Left ventricle myocardium inferior (tissue), 1 donor: ENCODE results near the gene CCDC47. TPM values are rescaled to one million over a fixed set of nuclear protein-coding genes. Genes with fewer than 3 reads are reported as not detected.
"Not testable (repeated sequence)": the region's sequence is repeated elsewhere in the genome, so short reads cannot be mapped to it uniquely, and the experiment has no call there.

Experiments
- DNase-seq: peaks from one replicate; pipeline ENCODE4 v3.0.0-alpha.2; 2020
- H3K27ac ChIP-seq: fragments of 200-600 bp; replicated peaks from 2 replicates; pipeline ENCODE4 v1.8.0; 2021
- H3K27me3 ChIP-seq: fragments of 200-600 bp; 2 replicates; pipeline ENCODE4 v1.8.0; 2021; ENCODE audit warnings: low read depth
- H3K36me3 ChIP-seq: fragments of 200-600 bp; 2 replicates; pipeline ENCODE4 v1.8.0; 2021
- H3K4me1 ChIP-seq: fragments of 200-600 bp; 2 replicates; pipeline ENCODE4 v1.8.0; 2021
- H3K4me3 ChIP-seq: fragments of 200-600 bp; 2 replicates; pipeline ENCODE4 v1.8.0; 2021; ENCODE audit warnings: mild to moderate bottlenecking, moderate library complexity
- H3K9me3 ChIP-seq: fragments of 200-600 bp; replicated peaks from 2 replicates; pipeline ENCODE4 v1.8.0; 2021
- intact Hi-C: fragments of 100-400 bp; cut with micrococcal nuclease; formaldehyde crosslinking; loops from one replicate; pipeline ENCODE4 v1.11.0; 2022
- total RNA-seq: library from RNA; stranded (reverse); fragmentation: NEBNext Ultra II Directional; extraction: Animal tissue kit (Norgen Biotek cat#: 25700); gene quantifications from one replicate; pipeline ENCODE4 v1.2.1, GENCODE V29; 2021
- TF ChIP-seq, protein P1 (sequence below): fragments of 200-600 bp; IDR thresholded peaks from 2 replicates; pipeline ENCODE4 v1.8.0; 2021; ENCODE audit warnings: antibody characterized with exemption, mild to moderate bottlenecking, borderline replicate concordance
- donor health status: DM: no; HTN: yes; CAD: no; lungs with severe emphysema.

CCDC47 gene
- total RNA-seq, 1 donor from 2014 or later, result 79.6 TPM

DNA sequence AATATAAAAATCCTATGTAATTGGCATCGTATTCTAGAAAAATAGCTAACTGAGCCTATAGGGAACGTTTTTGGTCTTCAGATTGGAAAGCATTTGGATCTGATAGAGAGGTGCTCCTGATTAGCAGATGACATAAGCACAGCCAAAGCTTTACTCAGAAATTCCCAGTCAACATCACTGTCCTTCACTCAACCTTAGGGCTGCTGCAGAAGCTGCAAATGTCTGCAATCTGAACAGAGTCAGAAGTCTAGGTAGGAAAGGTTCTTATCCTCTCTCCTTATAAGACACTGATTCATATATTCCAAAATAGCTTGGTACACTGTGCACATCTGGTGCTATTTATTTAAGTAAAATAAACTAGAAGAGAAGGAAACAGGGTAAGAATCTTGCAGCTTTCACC, 51.0 kb downstream of the CCDC47 start:
- peak overlapping the region; percentile 20 for H3K27ac ChIP-seq
- peaks cover 37% of the 10 kb centered on the region for H3K36me3 ChIP-seq
- no peaks in the 10 kb centered on the region for H3K27me3 ChIP-seq
- H3K4me3 ChIP-seq, result no peak overlapping the region
- DNase-seq, result no peak
- TF ChIP-seq, protein P1, sequence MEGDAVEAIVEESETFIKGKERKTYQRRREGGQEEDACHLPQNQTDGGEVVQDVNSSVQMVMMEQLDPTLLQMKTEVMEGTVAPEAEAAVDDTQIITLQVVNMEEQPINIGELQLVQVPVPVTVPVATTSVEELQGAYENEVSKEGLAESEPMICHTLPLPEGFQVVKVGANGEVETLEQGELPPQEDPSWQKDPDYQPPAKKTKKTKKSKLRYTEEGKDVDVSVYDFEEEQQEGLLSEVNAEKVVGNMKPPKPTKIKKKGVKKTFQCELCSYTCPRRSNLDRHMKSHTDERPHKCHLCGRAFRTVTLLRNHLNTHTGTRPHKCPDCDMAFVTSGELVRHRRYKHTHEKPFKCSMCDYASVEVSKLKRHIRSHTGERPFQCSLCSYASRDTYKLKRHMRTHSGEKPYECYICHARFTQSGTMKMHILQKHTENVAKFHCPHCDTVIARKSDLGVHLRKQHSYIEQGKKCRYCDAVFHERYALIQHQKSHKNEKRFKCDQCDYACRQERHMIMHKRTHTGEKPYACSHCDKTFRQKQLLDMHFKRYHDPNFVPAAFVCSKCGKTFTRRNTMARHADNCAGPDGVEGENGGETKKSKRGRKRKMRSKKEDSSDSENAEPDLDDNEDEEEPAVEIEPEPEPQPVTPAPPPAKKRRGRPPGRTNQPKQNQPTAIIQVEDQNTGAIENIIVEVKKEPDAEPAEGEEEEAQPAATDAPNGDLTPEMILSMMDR, result no peak
- H3K9me3 ChIP-seq, result no peaks in the 10 kb centered on the region
- intact Hi-C loops, result no loop called here
- peaks cover 20% of the 10 kb centered on the region for H3K4me1 ChIP-seq

DNA sequence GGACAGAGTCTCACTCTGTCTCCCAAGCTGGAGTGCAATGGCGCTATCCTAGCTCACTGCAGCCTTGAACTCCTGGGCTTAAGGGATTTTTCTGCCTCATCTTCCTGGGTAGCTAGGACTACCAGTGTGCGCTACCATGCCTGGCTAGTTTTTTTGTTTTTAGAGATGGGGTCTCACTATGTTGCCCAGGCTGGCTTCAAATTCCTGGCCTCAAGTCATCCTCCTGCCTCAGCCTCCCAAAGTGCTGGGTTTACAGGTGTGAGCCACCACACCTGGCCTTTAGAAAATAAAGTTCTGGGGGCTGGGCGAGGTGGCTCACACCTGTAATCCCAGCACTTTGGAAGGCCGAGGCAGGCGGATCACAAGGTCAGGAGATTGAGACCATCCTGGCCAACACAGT, 53.2 kb downstream of the CCDC47 start:
- H3K27me3 ChIP-seq, intact Hi-C loops, DNase-seq, H3K9me3 ChIP-seq, H3K27ac ChIP-seq, H3K4me3 ChIP-seq: not testable (repeated sequence)
- Histone ChIP-seq H3K36me3 (peaks cover 21% of the 10 kb centered on the region), H3K4me1 (peaks cover 24% of the 10 kb centered on the region)

DNA sequence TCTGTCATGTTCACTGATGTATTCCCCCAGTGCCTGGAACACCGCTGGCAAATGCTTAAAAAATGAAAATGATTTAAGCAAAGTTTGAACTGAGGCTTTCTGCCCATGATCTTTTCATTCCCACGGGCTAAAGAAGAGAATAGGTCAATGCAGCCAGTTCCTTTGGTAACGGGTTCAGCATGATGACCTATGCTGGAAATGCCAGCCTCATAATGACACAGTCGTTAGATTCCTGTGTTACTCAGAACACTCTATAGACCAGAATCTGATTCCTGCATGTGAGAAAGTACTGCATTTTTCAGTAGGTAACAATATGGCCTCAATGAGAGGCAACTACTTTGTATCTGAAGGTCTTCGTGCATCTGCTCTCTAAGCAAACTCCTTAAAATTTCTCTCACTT, 54.4 kb downstream of the CCDC47 start:
- H3K9me3 ChIP-seq, result no peaks in the 10 kb centered on the region
- peak overlapping the region; percentile 34 for H3K27ac ChIP-seq
- TF ChIP-seq, protein P1, result no peak
- no peak overlapping the region for H3K4me3 ChIP-seq
- H3K36me3 ChIP-seq, result peaks cover 8% of the 10 kb centered on the region
- no peaks in the 10 kb centered on the region for H3K27me3 ChIP-seq
- H3K4me1 ChIP-seq, result peaks cover 32% of the 10 kb centered on the region
- DNase-seq, result no peak
- intact Hi-C loops, result no loop called here

DNA sequence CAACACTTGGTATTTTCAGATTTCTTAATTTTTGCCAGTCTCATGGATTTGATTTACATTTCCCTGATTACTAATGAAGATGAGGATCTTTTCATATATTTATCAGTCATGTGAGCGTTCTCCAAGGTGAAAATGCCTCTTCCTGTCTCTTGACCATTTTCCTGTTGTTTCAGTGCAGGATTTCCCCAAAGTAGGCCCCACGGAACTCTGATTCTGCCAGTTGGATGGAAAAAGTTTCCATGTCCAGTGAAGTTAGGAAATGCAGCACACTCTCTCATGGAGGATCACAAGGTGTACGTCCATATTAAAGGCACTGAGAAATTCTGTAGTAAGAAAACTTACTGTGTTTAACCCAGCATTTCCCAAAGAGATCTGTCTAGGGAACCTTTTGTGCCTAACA, 57.0 kb downstream of the CCDC47 start:
- H3K27ac ChIP-seq, result no peak overlapping the region
- H3K4me3 ChIP-seq, result no peak overlapping the region
- TF ChIP-seq, protein P1, result no peak
- intact Hi-C loops, result no loop called here
- H3K36me3 ChIP-seq, result peaks cover 33% of the 10 kb centered on the region
- no peaks in the 10 kb centered on the region for H3K9me3 ChIP-seq
- peaks cover 14% of the 10 kb centered on the region for H3K4me1 ChIP-seq
- no peak for DNase-seq
- no peaks in the 10 kb centered on the region for H3K27me3 ChIP-seq

DNA sequence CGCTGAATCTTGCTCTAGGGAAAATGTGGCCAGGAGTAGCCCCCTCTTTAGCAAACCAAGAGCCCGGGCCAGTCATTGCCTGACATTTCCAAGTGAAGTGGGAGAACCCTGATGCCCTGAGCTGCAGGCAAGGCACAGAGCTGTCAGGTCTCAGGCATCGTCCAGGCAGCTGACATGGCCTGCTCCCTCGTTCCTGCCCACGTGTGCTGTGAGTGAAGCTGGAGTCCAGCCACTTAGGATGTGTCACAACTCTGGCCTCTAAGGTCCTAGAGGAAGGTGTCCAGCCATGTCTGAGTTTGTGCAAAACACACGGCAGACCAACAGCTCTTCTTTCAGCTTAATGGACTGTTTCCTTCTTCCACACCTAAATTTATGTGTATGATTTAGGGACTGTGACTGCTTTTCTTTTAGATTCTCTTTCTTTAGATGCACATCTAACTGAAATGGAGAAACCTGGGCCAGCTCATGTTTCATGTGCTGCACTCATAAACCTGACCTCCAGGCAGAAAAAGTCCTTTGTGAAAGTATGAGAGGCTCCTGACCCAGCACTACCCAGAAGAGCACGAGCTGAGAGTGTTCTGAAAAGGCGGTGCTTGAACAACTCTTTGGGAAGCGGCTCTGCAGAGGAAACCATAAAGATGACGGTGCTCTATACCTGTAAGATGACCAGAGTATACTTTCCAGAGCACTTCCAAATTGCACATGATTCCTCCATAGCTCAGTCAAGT, 58.7 kb downstream of the CCDC47 start:
- peaks cover 14% of the 10 kb centered on the region for H3K4me1 ChIP-seq
- peaks cover 48% of the 10 kb centered on the region for H3K36me3 ChIP-seq
- peak; percentile 37 for DNase-seq
- TF ChIP-seq, protein P1, result no peak
- intact Hi-C loops, result no loop called here
- H3K27me3 ChIP-seq, result no peaks in the 10 kb centered on the region
- no peak overlapping the region for H3K27ac ChIP-seq
- no peak overlapping the region for H3K4me3 ChIP-seq
- no peaks in the 10 kb centered on the region for H3K9me3 ChIP-seq

DNA sequence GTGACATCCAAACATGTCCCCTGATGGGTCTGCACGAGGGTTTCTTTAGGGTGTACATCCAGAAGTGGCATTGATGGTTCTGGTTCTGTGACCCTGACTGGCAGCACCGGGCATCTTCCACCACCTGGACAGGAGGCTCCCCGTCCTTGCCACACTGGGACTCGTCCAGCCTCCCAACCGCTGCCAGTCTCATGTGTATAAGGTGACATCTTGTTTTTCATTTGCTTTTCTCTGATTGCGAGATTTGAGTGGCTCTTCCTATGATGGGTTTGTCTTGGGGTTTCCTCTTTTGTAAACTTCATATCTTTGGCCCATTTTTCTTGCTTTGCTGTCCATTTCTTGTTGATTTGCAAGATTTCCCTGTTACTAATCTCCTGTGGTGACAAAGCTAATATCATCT, 64.3 kb downstream of the CCDC47 start:
- Histone ChIP-seq H3K4me3 (no peak overlapping the region), H3K36me3 (peaks cover 87% of the 10 kb centered on the region), H3K9me3 (no peaks in the 10 kb centered on the region), H3K27ac (no peak overlapping the region), H3K4me1 (no peaks in the 10 kb centered on the region), H3K27me3 (no peaks in the 10 kb centered on the region)
- TF ChIP-seq, protein P1, result no peak
- DNase-seq, result no peak
- intact Hi-C loops, result no loop called here
